K562 (cell line): ENCODE measurements around the gene PIP5K1B. TPM values are rescaled to one million over a fixed set of nuclear protein-coding genes. Genes with fewer than 3 reads are reported as not detected.

ENCODE experiments used
- ARID1B ChIP-seq: fragments of 450-650 bp; IDR thresholded peaks from 2 replicates; pipeline ENCODE4 v1.6.1; 2016; ENCODE audit warnings: antibody characterized with exemption, mild to moderate bottlenecking, inconsistent platforms
- CBFA2T3 ChIP-seq: fragments of 450-650 bp; IDR thresholded peaks from 2 replicates; pipeline ENCODE4 v1.6.1; 2017
- NCOR1 ChIP-seq: fragments of 450-650 bp; IDR thresholded peaks from 2 replicates; pipeline ENCODE4 v1.6.1; 2016; ENCODE audit warnings: mild to moderate bottlenecking, moderate library complexity
- ZBTB40 ChIP-seq, 2 experiments: fragments of 450-650 bp in 1 of 2; sonication (generic) in 1 of 2; formaldehyde crosslinking in 1 of 2; IDR thresholded peaks; 2 replicates each; pipeline versions ENCODE4 v1.7.1 to v1.9.0; 2016 to 2022; ENCODE audit warnings: inconsistent platforms in 1 of 2, mild to moderate bottlenecking in 1 of 2, missing genetic modification reagents in 1 of 2
- polyA plus RNA-seq, 8 experiments: library from polyadenylated mRNA; depleted of rRNA in 4 of 8; stranded (reverse) in 5 of 8; unstranded in 3 of 8; fragments of >200 nt; fragmentation: Nextera tagmentation in 2 of 8; fragmentation: Illumina TruSeq in 1 of 8; extraction: Ambion mirVana in 2 of 8; extraction: Trizol in 1 of 8; gene quantifications; 2 replicates each; pipeline versions ENCODE4 v1.2.1 to v1.2.3, GENCODE V29; 2011 to 2014; ENCODE audit warnings: inconsistent platforms in 1 of 8, missing spikeins in 1 of 8
- total RNA-seq, 7 experiments: library from RNA; depleted of rRNA in 6 of 7; stranded (reverse); fragments of >200 nt in 6 of 7; fragmentation: Illumina TruSeq in 2 of 7; extraction: Trizol in 2 of 7; gene quantifications; 2 replicates each; pipeline versions ENCODE4 v1.2.1 to v1.2.3, GENCODE V29; 2011 to 2021; ENCODE audit warnings: low replicate concordance in 1 of 7

The PIP5K1B gene
- total and polyA plus RNA-seq, 9 of the 15 experiments (the other 6 are each of a cell fraction or from before 2014, with no cell fraction given), result 3.1 to 12.9 (median 7.4) TPM

GRCh38 chr9:68805890-68806517 lies 101.0 kb downstream of the PIP5K1B start (continued):
- peak; percentile 56 for TF ChIP-seq ZBTB40 (IDR thresholded peaks at IDR 0.05)
- no peak for TF ChIP-seq ZBTB40 (CRISPR knock-in tag; IDR thresholded peaks at IDR 0.05)
- peak; percentile 28; the same call in 1 of the 2 replicates for TF ChIP-seq NCOR1
- peak; percentile 31; the same call in 1 of the 2 replicates for TF ChIP-seq ARID1B
- peak; percentile 45; the same call in 1 of the 2 replicates for TF ChIP-seq CBFA2T3
- TF ChIP-seq, all 486 proteins: peak for 5
